Stimulated activated CD4-positive, alpha-beta T cell treated with anti-CD3 and anti-CD28 coated beads, Interleukin-15, amount 100 ng/mL, for 24 hours (primary cell): ENCODE measurements around the gene ICA1.
A peak's percentile ranks its signal among the peaks of the same experiment; 100 is the strongest.
"Not testable (repeated sequence)": the region's sequence is repeated elsewhere in the genome, so short reads cannot be mapped to it uniquely, and the experiment has no call there.

Experiments used
- DNase-seq: peaks from one replicate; pipeline ENCODE4 v3.0.0-alpha.2; 2020

Gene ICA1

DNA sequence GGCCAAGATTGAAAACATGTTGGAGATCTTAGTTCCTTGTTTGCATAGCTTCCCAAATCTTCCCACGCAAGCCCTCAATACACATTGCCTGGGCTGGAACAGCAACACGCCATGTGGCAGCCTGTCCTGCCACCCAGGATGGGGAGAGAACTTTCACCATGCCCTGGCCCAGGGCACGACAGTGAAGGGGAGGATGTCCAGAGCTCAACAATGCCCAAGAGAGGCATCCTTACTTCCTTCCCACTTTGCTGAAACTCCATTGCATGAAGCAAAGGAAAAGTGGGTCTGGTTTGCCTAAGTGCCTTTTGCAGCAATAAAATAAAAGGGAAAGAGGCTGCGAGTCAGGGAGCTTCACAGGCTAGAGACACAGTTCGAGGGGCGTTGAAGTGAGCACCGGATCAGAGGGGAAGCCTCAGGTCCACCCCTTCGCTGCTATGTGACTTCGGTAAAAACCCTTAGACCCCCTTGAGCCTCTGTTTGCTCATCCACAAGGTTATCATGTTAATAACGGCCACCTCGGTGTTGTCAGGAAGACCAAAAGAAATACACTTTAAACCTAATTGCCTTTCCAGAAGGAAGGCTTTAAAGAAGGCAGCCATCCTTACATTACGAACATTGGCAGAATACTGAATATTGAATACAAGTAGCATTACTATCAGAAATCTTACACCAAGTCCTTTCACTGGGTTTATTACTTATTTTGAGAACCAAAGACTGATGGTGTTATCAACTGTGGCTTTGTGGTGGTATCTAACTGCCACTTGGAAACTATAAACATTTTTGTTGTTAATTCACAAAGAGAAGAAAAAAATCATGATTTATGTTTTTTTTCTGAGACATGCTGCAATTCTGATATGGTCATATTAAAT is 133.3 kb downstream of the ICA1 start:
- no peak for DNase-seq

DNA sequence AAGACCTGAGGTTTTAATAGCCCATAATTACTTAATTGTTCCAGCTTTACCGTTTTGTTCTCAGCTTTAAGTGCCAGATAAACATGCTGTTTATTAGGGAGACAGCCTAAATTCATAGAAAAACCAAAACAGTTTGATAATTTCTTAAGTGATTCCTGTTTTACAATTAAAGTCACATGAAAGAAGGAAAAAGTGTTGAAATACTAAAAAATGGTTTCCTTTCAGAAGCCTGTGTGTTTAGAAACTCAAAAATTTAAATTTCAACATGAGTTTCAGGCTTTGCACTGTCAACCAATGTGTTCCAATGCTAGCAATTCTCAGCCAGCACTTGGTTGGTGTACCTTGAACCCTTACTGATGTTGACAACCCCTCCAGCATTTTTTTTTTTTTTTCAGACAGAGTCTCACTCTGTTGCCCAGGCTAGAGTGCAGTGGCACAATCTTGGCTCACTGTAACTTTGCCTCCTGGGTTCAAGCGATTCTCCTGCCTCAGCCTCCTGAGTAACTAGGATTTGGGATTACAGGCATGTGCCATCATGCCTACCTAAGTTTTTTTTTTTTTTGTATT is 135.3 kb downstream of the ICA1 start:
- no peak for DNase-seq

GRCh38 chr7:8125680-8126444 is 136.1 kb downstream of the ICA1 start:
- DNase-seq: peak; percentile 85

DNA sequence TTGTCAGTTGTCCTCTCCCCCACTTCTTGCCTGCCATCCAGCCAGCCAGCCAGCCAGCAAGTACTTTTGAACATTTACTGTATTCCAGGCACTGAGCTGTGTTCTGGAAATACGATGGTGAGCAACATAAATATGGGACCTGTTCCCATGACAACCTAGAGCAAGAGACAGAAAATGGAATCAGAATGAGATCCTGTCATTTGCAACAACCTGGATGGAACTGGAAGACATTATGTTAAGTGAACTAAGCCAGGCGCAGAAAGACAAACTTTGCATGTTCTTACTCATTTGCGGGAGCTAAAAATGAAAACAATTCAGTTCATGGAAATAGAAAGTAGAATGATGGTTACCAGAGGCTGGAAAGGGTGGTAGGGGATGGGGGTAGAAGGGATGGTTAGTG is 140.7 kb downstream of the ICA1 start:
- DNase-seq: no peak

DNA sequence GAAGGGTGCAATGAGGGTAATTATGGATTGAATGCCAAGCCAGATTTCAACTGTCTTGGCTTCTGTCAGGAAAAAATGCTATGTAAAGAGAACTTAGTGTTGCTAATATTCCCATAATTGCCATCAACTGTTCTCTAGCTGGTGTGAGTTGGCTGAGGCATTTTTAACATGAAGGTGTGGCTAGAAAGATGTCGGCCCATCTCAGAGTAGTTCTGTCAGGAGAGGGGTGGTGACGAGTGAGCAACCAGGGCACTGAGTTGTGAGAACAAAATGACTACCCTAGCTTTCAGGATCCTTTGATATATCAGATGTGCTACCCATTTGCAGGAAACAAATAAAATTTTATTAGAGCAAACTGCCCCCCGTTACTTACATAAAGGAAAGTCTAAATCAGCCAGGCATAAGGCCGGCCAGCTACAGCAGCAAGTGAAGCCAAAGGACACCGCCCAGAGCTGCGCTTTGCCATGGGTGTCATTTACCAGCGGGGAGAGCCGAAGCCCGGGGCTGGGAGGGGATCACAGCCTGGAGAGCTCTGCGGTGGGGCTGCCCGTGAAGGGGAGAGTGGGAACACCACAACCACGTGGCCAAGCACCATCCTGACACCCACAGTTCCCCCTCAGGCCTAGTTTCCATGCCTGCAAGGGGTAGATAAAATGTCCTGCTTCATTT is 141.4 kb downstream of the ICA1 start:
- DNase-seq: no peak

GRCh38 chr7:8119262-8119661 is 142.7 kb downstream of the ICA1 start:
- DNase-seq: no peak

DNA sequence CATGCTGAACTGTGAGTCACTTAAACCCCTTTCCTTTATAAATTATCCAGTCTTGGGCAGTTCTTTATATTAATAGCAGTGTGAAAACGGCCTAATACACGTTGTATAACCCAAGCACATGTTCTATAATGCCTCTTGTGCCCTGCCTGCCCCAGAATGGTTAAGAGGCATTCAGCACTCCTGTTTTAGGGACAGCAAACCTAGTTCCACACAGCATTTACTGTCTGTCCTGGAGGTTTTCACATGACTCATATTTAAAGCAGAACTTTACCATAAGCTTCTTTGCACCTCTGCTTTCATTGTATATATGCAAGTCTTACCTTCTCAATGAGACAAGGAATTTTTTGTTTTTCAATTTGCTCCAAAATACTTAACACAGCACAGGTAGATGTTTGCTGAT is 144.8 kb downstream of the ICA1 start:
- no peak for DNase-seq

- no peak for DNase-seq
Observed at GRCh38 chr7:8115547-8116402, 146.2 kb downstream of the ICA1 start.

- no peak for DNase-seq
Observed at GRCh38 chr7:8114175-8114574, 147.8 kb downstream of the ICA1 start.

DNA sequence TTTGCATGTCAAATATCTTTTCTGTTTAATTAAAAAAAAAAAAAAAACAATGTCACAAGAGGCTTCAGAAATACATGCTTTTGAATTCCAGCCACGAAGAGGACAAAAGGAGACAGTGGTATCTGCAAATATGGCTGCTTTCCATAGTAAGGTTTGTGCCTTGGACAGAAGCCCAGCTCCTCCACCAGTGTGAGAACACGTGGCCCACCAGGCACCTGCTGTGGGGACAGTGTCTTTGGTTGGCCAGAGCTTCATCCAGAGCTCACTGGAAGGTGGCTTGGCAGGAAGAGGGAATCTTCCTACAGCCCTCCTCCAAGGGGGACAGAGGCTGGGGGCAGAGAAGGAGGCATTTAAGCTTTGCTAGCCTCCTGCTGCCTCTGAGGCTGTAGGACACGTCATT is 148.8 kb downstream of the ICA1 start:
- no peak for DNase-seq

DNA sequence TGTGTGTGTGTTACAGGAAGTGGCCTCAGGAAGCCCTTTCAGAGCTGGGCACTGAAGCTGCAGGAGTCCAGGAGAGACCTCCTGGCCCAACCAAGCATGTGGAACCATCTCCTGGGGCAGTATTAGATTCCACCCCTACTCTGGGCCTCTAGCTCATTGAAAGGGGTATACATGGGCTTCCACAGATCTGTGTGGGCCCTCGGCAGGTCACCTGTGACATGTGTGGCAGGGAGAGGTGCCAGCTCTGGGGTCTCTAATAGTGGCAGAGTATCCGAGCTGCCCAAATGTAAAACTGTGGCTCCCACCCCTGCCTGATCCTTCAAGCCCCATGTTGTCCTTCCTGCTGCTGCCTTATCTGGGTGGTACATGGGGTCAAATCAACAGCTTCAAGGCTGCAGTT is 149.3 kb downstream of the ICA1 start:
- DNase-seq: no peak

- DNase-seq: no peak
Observed at GRCh38 chr7:8111282-8111960, 150.5 kb downstream of the ICA1 start.

DNA sequence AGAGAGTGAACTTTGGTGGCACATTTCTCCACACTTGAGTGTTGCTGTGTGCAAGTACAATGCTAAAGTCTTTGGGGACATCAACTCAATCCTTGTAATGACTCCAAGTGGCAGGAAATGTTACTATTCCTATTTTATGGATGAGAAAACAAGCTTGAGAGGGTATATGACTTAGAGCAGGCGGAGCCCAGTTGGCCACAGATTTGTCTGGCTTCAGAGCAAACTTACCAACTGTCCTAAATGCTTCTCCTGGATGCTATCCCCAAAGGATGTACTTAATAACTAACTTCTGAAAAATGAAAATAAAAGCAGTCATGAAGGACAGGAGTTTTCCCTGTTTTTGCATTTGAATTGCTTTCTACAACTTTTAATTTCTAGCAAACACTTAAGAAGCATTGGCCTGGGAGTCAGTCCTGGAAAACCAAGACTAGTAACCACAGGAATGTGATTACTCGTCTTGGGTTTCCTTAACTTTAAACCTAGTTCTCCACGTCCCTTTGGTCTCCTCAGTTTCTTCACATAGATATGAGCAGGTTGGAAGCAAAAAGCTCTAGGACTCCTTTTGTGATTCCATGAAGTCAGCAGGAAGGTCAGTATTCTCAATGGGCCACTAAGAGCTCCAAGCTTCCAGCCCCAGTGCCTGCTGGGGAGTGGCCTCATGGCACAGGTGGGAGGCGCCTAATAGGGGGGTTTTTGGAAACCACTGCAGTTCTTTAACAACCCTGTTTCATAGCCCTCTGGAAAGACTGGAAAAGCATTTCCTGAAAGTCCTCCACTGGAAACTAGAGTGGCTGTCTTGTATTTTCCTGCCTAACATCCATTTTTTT is 152.6 kb downstream of the ICA1 start:
- no peak for DNase-seq

- DNase-seq: no peak
Observed at GRCh38 chr7:8105449-8106095, 156.4 kb downstream of the ICA1 start.

DNA sequence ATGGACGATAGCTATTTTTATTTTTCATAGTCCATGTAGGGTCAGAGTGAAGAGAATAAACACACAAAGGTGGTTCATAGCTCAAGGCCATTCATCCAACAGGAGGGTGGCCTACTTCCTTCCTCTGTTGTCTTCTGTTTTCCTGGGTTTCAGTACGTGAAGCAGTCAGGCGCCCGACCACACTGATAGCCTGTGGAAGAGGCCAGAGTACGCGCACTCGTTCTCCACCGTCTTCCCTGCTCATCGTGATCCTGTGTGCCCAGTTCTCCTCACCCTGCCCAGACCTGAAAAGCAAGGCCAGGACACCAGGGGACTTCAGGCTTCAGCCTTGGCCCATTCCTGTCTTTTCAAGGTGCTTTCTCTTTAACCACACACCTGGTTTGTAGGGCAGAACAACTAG is 158.7 kb downstream of the ICA1 start:
- no peak for DNase-seq

DNA sequence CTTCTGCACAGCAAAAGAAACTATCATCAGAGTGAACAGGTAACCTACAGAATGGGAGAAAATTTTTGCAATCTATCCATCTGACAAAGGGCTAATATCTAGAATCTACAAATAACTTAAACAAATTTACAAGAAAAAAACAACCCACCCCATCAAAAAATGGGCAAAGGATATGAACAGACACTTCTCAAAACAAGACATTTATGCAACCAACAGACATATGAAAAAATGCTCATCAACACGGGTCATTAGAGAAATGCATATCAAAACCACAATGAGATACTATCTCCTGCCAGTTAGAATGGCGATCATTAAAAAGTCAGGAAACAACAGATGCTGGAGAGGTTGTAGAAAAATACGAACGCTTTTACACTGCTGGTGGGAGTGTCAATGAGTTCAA is 160.7 kb downstream of the ICA1 start:
- DNase-seq: not testable (repeated sequence)

GRCh38 chr7:8094164-8095140 is 167.5 kb downstream of the ICA1 start:
- DNase-seq: no peak

GRCh38 chr7:8092140-8092539 is 169.8 kb downstream of the ICA1 start:
- no peak for DNase-seq
